Mammary epithelial cell (primary cell): ENCODE data around the gene ZNF697.

Experiments used
- CTCF ChIP-seq, 2 donors: IDR thresholded peaks in 1 of 2; conservative IDR thresholded peaks in 1 of 2; 2 replicates each; pipeline ENCODE4 v1.5.1; 2011 to 2012; ENCODE audit warnings: inconsistent platforms in 2 of 2, low read length in 2 of 2, mild to moderate bottlenecking in 2 of 2, control low read depth in 1 of 2, low read depth in 1 of 2; ENCODE audit not compliant: insufficient read depth in 1 of 2; ENCODE audit errors: extremely low read depth in 1 of 2
- EZH2 ChIP-seq: IDR thresholded peaks from 2 replicates; pipeline ENCODE4 v1.6.1; 2012; ENCODE audit warnings: low read length, inconsistent platforms, borderline replicate concordance

GRCh38 chr1:119634016-119634415, 14.1 kb downstream of the ZNF697 start:
- TF ChIP-seq CTCF (conservative IDR thresholded peaks at IDR 0.05 in 1 of 2, IDR thresholded peaks at IDR 0.05 in 1 of 2; ENCODE audit: extremely low read depth in 1 of 2, insufficient read depth in 1 of 2, low read depth in 1 of 2, low read length in 2 of 2) = no peak
- TF ChIP-seq EZH2 = no peak
